Mesendoderm (in vitro differentiated cells): Measurements from ENCODE around the gene PPP6R3.

Experiments
- DNase-seq: peaks from one replicate; pipeline ENCODE4 v3.0.0; 2013
- H2AK5ac ChIP-seq: 2 replicates; pipeline ENCODE4 v1.6.1; 2013; ENCODE audit warnings: low read length, inconsistent platforms
- H2BK120ac ChIP-seq: 2 replicates; pipeline ENCODE4 v1.6.1; 2013; ENCODE audit warnings: low read depth, mild to moderate bottlenecking, low read length, moderate library complexity, mixed read lengths
- H2BK15ac ChIP-seq: replicated peaks from 2 replicates; pipeline ENCODE4 v1.6.1; 2013; ENCODE audit warnings: low read depth, mild to moderate bottlenecking, moderate library complexity
- H2BK5ac ChIP-seq: 2 replicates; pipeline ENCODE4 v1.6.1; 2013; ENCODE audit warnings: low read length, inconsistent platforms
- H3K18ac ChIP-seq: 2 replicates; pipeline ENCODE4 v1.6.1; 2013; ENCODE audit warnings: mild to moderate bottlenecking, low read length, mixed read lengths
- H3K23ac ChIP-seq: one replicate; pipeline ENCODE4 v1.6.1; 2013; ENCODE audit warnings: low read length
- H3K27ac ChIP-seq: 2 replicates; pipeline ENCODE4 v1.5.1; 2013; ENCODE audit warnings: low read depth, mild to moderate bottlenecking, inconsistent platforms, low read length, moderate library complexity
- H3K27me3 ChIP-seq: 2 replicates; pipeline ENCODE4 v1.6.1; 2013; ENCODE audit warnings: low read length, control low read depth, mild to moderate bottlenecking, inconsistent platforms; ENCODE audit not compliant: insufficient read depth, poor library complexity
- H3K36me3 ChIP-seq: 2 replicates; pipeline ENCODE4 v1.6.1; 2013; ENCODE audit warnings: low read length, inconsistent platforms; ENCODE audit not compliant: control insufficient read depth, insufficient read depth
- H3K4ac ChIP-seq: one replicate; pipeline ENCODE4 v1.6.1; 2013; ENCODE audit warnings: low read depth, mild to moderate bottlenecking, low read length, moderate library complexity
- H3K4me1 ChIP-seq: 2 replicates; pipeline ENCODE4 v1.6.1; 2013; ENCODE audit warnings: low read depth, low read length, inconsistent platforms; ENCODE audit not compliant: control insufficient read depth
- H3K4me2 ChIP-seq: 2 replicates; pipeline ENCODE4 v1.6.1; 2013; ENCODE audit warnings: low read length
- H3K4me3 ChIP-seq: 2 replicates; pipeline ENCODE4 v1.5.1; 2013; ENCODE audit warnings: mild to moderate bottlenecking, low read length
- H3K56ac ChIP-seq: one replicate; pipeline ENCODE4 v1.6.1; 2013; ENCODE audit warnings: low read length
- H3K79me1 ChIP-seq: 2 replicates; pipeline ENCODE4 v1.6.1; 2013; ENCODE audit warnings: low read length, inconsistent platforms
- H3K79me2 ChIP-seq: 2 replicates; pipeline ENCODE4 v1.6.1; 2013; ENCODE audit warnings: mild to moderate bottlenecking, low read length; ENCODE audit not compliant: control insufficient read depth, insufficient read depth
- H3K9ac ChIP-seq: 2 replicates; pipeline ENCODE4 v1.6.1; 2013; ENCODE audit warnings: low read length, inconsistent platforms
- H4K5ac ChIP-seq: one replicate; pipeline ENCODE4 v1.6.1; 2013; ENCODE audit warnings: low read length
- H4K8ac ChIP-seq: one replicate; pipeline ENCODE4 v1.6.1; 2013; ENCODE audit warnings: low read depth, mild to moderate bottlenecking, control low read depth, low read length, moderate library complexity
- WGBS: extraction: QIAGEN DNeasy Blood & Tissue Kit; methylation state at CpG from one replicate; pipeline ENCODE4 v1.1.7; 2013; ENCODE audit warnings: low lambda C conversion rate, missing lambda C conversion rate; ENCODE audit not compliant: insufficient coverage; ENCODE audit errors: extremely low coverage; 5-methylcytosine and 5-hydroxymethylcytosine counted together

Gene PPP6R3

GRCh38 chr11:68441466-68442230 lies 18.9 kb upstream of the PPP6R3 start:
- WGBS = no CpG with 5 or more reads among the region's 6 CpGs
- no peak overlapping the region for H2BK15ac ChIP-seq
- H3K56ac ChIP-seq = no peak overlapping the region
- no peak for DNase-seq
- H3K18ac ChIP-seq = no peak overlapping the region
- H4K8ac ChIP-seq = no peak overlapping the region
- H3K27ac ChIP-seq = no peak overlapping the region
- H2BK120ac ChIP-seq = no peak overlapping the region
- H3K4me1 ChIP-seq = no peaks in the 10 kb centered on the region
- H3K79me2 ChIP-seq = no peaks in the 10 kb centered on the region
- no peak overlapping the region for H2BK5ac ChIP-seq
- H3K27me3 ChIP-seq = no peaks in the 10 kb centered on the region
- H3K9ac ChIP-seq = no peak overlapping the region
- no peaks in the 10 kb centered on the region for H3K36me3 ChIP-seq
- H3K23ac ChIP-seq = no peak overlapping the region
- no peak overlapping the region for H3K4me2 ChIP-seq
- no peak overlapping the region for H2AK5ac ChIP-seq
- H3K4ac ChIP-seq = no peak overlapping the region
- H3K79me1 ChIP-seq = no peaks in the 10 kb centered on the region
- no peak overlapping the region for H4K5ac ChIP-seq
- no peak overlapping the region for H3K4me3 ChIP-seq

GRCh38 chr11:68442433-68442832 lies 18.1 kb upstream of the PPP6R3 start:
- no peak overlapping the region for H3K4me2 ChIP-seq
- H2BK15ac ChIP-seq = no peak overlapping the region
- no peaks in the 10 kb centered on the region for H3K4me1 ChIP-seq
- no peaks in the 10 kb centered on the region for H3K27me3 ChIP-seq
- H3K36me3 ChIP-seq = no peaks in the 10 kb centered on the region
- H3K9ac ChIP-seq = no peak overlapping the region
- no peak for DNase-seq
- no CpG with 5 or more reads among the region's 10 CpGs for WGBS
- no peak overlapping the region for H2AK5ac ChIP-seq
- no peak overlapping the region for H4K5ac ChIP-seq
- H2BK5ac ChIP-seq = no peak overlapping the region
- H3K79me1 ChIP-seq = no peaks in the 10 kb centered on the region
- H3K4ac ChIP-seq = no peak overlapping the region
- H3K18ac ChIP-seq = no peak overlapping the region
- no peak overlapping the region for H4K8ac ChIP-seq
- H3K56ac ChIP-seq = no peak overlapping the region
- H3K4me3 ChIP-seq = no peak overlapping the region
- H3K27ac ChIP-seq = no peak overlapping the region
- H3K79me2 ChIP-seq = no peaks in the 10 kb centered on the region
- H3K23ac ChIP-seq = no peak overlapping the region
- H2BK120ac ChIP-seq = no peak overlapping the region

DNA sequence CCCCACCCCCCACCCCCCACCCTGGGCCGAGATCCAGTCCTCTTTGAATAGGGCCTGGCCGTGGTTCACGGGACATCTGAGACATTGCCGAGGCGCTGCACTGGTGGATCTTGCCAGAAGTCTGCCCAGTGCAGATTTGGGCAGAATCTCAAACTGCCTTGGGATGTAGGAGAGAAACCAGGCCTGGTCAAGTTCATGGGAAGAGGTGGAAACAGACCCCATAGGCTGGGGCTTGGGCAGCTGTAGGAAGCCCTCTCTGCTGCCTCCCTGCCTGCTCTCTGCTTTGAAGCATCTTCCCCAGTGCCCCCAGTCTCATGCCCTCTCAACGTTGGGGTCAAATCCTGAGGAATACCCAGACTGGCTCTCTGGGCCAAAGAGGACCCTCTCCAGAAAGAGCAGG lies 16.0 kb upstream of the PPP6R3 start:
- H3K27me3 ChIP-seq = no peaks in the 10 kb centered on the region

DNA sequence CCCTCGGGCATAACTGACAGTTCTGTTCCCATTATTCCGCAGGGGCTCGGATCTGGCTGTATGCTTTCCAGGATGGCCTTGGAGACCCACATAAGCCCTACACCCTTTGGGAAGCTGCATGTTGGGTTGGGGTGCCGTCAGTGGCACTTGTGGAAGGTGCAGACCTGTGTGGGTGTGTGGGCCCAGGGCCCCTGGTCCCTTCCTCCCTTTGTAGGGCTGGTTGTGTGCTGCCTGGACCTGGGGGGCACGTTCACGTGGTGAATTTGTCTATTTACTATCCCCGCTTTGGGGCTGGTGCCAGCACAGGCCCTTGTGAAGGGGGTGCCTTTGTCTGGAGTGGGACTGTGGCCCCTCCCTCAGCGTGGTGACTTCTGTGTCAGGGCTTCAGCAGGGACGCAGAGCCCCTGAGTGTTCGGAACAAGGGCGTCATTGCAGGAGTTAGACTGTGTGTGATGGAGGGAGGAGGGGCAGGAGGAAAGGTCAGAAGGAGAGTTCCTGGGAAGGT lies 15.0 kb upstream of the PPP6R3 start:
- Histone ChIP-seq H3K18ac (no peak overlapping the region), H3K9ac (no peak overlapping the region), H3K27me3 (no peaks in the 10 kb centered on the region), H3K36me3 (no peaks in the 10 kb centered on the region), H3K4me3 (no peak overlapping the region), H2BK5ac (no peak overlapping the region), H2BK15ac (no peak overlapping the region), H3K79me2 (no peaks in the 10 kb centered on the region), H3K23ac (no peak overlapping the region), H2AK5ac (no peak overlapping the region), H2BK120ac (no peak overlapping the region), H4K5ac (no peak overlapping the region), H3K4ac (no peak overlapping the region), H3K4me2 (no peak overlapping the region), H3K79me1 (no peaks in the 10 kb centered on the region), H3K56ac (no peak overlapping the region), H3K4me1 (no peaks in the 10 kb centered on the region), H4K8ac (no peak overlapping the region), H3K27ac (no peak overlapping the region)
- WGBS = no CpG with 5 or more reads among the region's 11 CpGs
- DNase-seq = no peak

More for the DNA sequence above, 16.0 kb upstream of the PPP6R3 start:
- Histone ChIP-seq H4K5ac (no peak overlapping the region), H3K36me3 (no peaks in the 10 kb centered on the region), H3K79me1 (no peaks in the 10 kb centered on the region), H3K23ac (no peak overlapping the region), H3K27ac (no peak overlapping the region), H2BK120ac (no peak overlapping the region), H2AK5ac (no peak overlapping the region), H4K8ac (no peak overlapping the region), H3K9ac (no peak overlapping the region), H3K4me2 (no peak overlapping the region), H3K18ac (no peak overlapping the region), H3K79me2 (no peaks in the 10 kb centered on the region), H3K56ac (no peak overlapping the region), H3K4me3 (no peak overlapping the region), H3K4me1 (no peaks in the 10 kb centered on the region), H3K4ac (no peak overlapping the region), H2BK15ac (no peak overlapping the region), H2BK5ac (no peak overlapping the region)
- DNase-seq = no peak
- no CpG with 5 or more reads among the region's 6 CpGs for WGBS

- H3K23ac ChIP-seq = no peak overlapping the region
- no peaks in the 10 kb centered on the region for H3K79me2 ChIP-seq
- no peak overlapping the region for H2AK5ac ChIP-seq
- H2BK120ac ChIP-seq = no peak overlapping the region
- no CpG with 5 or more reads among the region's 18 CpGs for WGBS
- H2BK5ac ChIP-seq = no peak overlapping the region
- no peaks in the 10 kb centered on the region for H3K36me3 ChIP-seq
- H3K4me1 ChIP-seq = no peaks in the 10 kb centered on the region
- H3K4ac ChIP-seq = no peak overlapping the region
- no peak overlapping the region for H4K5ac ChIP-seq
- no peaks in the 10 kb centered on the region for H3K27me3 ChIP-seq
- H3K79me1 ChIP-seq = no peaks in the 10 kb centered on the region
- H3K27ac ChIP-seq = no peak overlapping the region
- H3K18ac ChIP-seq = no peak overlapping the region
- H3K4me3 ChIP-seq = no peak overlapping the region
- no peak overlapping the region for H3K4me2 ChIP-seq
- no peak overlapping the region for H2BK15ac ChIP-seq
- H4K8ac ChIP-seq = no peak overlapping the region
- H3K56ac ChIP-seq = no peak overlapping the region
- H3K9ac ChIP-seq = no peak overlapping the region
- DNase-seq = no peak
Measured at GRCh38 chr11:68446046-68446725, 14.4 kb upstream of the PPP6R3 start.
